RPMI8226 (cell line): ENCODE results near the gene NEK4.

Experiments
- DNase-seq: peaks from one replicate; pipeline ENCODE4 v3.0.0-alpha.2; 2015

NEK4 gene

GRCh38 chr3:52792961-52793695 lies 22.4 kb upstream of the NEK4 start:
- DNase-seq, result peak; percentile 68

- no peak for DNase-seq
Observed at GRCh38 chr3:52792413-52792812, 21.7 kb upstream of the NEK4 start.

GRCh38 chr3:52791928-52792327 lies 21.2 kb upstream of the NEK4 start:
- no peak for DNase-seq

- DNase-seq, result no peak
Observed at GRCh38 chr3:52791366-52791765, 20.6 kb upstream of the NEK4 start.

GRCh38 chr3:52790741-52791140 lies 20.0 kb upstream of the NEK4 start:
- DNase-seq, result no peak

GRCh38 chr3:52790337-52790736 lies 19.6 kb upstream of the NEK4 start:
- no peak for DNase-seq

- no peak for DNase-seq
Observed at GRCh38 chr3:52789746-52790040, 19.0 kb upstream of the NEK4 start.

GRCh38 chr3:52788890-52789745 lies 18.4 kb upstream of the NEK4 start:
- DNase-seq, result no peak

GRCh38 chr3:52787672-52788625 lies 17.2 kb upstream of the NEK4 start:
- no peak for DNase-seq

GRCh38 chr3:52787246-52787645 lies 16.5 kb upstream of the NEK4 start:
- no peak for DNase-seq

GRCh38 chr3:52786330-52787215 lies 15.8 kb upstream of the NEK4 start:
- no peak for DNase-seq

- no peak for DNase-seq
Observed at GRCh38 chr3:52784931-52785590, 14.3 kb upstream of the NEK4 start.

- no peak for DNase-seq
Observed at GRCh38 chr3:52784021-52784621, 13.4 kb upstream of the NEK4 start.

- DNase-seq, result no peak
Observed at GRCh38 chr3:52783211-52783555, 12.4 kb upstream of the NEK4 start.

- DNase-seq, result no peak
Observed at GRCh38 chr3:52782412-52783210, 11.9 kb upstream of the NEK4 start.

GRCh38 chr3:52781741-52782140 lies 11.0 kb upstream of the NEK4 start:
- DNase-seq, result no peak

GRCh38 chr3:52779837-52780585 lies 9.3 kb upstream of the NEK4 start:
- no peak for DNase-seq

GRCh38 chr3:52779011-52779836 lies 8.5 kb upstream of the NEK4 start:
- peak; percentile 24 for DNase-seq
